C1 segment of cervical spinal cord (tissue), 14 donors: ENCODE results near the gene C5orf58.

ENCODE experiments used
- DNase-seq, 14 donors: peaks; one replicate each; lab custom pipeline; 2025; lab: John Stamatoyannopoulos, UW

Gene C5orf58

GRCh38 chr5:170280011-170280493 is 47.3 kb downstream of the C5orf58 start:
- no peak for DNase-seq

DNA sequence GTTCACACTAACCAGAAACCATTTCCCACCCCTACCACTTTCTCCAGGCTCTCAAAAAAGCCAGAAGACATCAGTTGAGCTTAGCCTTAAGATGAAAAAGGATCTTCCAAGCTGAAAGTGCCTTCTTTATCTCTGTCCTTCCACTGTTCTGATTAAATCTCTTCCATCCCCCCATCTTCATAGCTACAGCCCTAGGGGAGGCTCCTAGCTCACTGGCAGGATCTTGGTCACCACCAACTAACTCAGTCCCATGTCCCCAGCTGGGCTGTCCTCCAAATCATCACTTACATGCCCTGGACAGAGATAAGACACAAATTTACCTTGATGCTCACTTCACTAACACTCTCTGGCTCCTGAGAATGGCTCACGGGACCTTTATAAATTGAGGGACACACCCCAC is 50.5 kb downstream of the C5orf58 start:
- DNase-seq: no peak

DNA sequence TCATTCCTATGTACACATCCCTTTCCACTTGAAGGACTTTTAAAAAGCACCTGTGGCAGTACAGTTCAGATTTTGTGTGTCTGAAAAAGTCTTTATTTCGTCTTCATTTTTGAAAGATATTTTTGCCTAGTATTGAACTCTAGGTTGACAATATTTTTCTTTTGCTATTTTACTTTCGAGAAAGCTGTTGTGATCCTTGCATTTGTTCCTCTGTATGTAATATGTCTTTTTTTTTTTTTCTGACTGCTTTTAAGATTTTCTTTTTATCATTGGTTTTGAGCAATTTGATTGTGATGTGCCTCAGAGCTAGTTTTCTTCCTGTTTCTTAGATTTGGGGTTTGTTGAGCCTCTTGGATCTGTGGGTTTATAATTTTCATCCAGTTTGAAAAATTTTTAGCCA is 51.4 kb downstream of the C5orf58 start:
- DNase-seq: no peak

DNA sequence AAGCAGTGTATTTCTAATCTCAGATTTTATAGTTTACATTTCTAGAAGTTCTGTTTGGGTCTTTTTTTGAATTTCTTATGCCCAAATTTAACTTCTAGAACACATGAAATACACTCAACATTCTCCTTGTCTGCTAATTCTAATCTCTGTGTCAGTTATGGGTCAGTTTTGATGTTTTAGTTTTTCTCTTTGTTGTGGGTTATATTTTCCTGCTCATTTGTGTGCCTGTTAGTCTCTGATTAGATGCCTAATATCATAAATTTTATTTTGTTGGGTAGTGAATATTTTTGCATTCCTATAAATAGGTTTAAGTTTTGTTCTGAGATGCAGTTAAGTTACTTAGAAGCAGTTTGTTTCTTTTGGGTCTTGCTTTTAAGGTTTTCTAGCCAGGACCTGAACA is 52.4 kb downstream of the C5orf58 start:
- DNase-seq: no peak

GRCh38 chr5:170286386-170286925 is 53.7 kb downstream of the C5orf58 start:
- DNase-seq: no peak

DNA sequence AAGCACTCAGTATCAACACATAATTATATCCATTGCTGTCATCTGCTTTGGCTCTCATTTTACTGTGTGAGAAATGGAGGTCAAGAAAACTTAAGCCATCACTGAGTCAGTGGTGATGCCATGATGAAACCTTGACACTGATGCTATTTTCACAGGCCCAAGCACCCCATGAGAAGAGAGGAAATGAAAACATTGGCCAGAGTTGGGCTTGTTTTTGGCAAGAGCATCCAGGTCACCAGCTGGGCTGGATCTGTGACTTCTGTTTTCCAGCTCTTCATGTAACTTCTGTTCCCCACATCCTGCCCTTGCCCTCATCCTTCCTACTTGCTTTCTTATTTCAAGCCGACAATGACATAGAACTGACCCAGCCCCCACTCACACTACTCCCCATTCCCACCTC is 54.7 kb downstream of the C5orf58 start:
- DNase-seq: peak in 1 of 14 donors; percentile 6

- DNase-seq: no peak
These were observed 55.4 kb downstream of the C5orf58 start for GRCh38 chr5:170288151-170288550.

GRCh38 chr5:170288551-170288950 is 55.8 kb downstream of the C5orf58 start:
- DNase-seq: no peak

DNA sequence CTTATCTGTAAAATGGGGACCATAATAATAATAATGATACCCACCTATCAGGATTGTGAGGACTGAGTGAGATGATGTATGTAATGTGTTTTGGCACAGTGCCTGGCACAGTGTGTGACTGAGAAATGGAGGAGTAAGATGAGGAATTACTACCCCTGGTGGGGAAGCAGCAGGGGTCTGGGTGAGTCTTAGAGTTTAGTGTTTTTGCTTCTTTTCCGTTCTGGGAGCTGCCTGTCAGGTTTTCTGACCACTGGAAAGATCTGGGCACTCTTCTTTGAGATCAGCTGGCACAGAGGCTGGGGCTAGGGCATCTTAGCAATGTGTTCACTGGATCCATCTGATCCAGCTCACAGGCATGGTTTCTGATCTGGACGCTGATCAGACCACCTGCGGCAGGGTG is 56.3 kb downstream of the C5orf58 start:
- DNase-seq: no peak

DNA sequence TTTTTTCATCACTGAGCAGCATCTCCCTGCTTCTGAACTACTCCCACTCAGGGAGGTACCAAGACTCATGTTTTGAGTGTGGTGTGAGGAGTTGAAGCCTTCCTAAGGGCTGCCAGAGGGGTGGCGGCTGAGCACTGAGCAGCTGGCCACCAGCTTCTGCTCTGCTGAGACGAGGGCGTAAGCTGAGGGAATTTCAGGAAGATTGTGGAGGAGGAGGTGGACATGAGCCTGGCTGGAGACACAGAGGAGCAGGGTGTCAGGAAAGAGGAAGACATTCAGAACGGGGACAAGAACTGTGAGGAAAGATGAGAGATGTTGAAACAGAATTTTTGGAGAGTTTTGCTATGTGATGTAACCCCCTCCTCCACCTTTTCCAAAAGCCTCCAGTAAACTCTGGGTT is 57.0 kb downstream of the C5orf58 start:
- no peak for DNase-seq

DNA sequence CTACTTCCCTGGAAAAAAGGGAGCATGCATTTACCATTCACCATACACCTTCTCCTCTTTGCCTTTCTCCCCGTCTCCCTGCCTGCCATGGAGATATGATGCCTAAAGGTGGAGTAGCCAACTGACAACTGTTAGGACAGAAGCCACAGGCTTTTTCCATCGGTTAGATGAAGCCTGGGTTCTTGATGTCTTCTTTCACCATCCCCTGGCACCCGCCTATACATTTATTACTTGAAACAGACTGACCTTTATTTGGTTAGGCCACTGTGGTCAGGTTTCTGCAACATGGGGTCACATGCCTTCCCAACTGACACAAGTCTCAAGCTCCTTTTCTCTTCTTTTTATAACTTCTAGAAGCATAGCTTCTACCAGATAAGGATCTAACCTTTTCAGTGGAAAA is 57.7 kb downstream of the C5orf58 start:
- DNase-seq: no peak

GRCh38 chr5:170292179-170293104 is 59.7 kb downstream of the C5orf58 start:
- no peak for DNase-seq

DNA sequence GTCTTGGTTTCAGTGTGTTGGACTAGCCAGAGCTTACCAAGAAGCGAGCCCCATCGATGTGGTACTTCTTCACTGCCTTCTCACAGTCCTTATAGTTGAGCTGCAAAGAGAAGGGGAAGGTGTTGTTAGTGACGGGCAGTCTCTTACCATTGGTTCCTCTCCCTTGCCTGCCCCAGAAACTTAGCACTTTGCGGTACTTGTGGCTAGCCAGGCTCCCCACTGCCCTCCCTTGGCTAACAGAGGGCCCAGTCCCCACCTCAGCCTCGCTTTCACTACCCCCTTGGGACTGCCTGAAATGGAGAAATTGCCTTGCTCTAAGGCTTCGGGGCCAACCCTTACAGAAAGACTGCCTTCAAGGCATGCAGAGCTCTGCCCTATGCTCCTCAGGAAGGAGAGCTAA is 60.5 kb downstream of the C5orf58 start:
- DNase-seq: peak in 9 of 14 donors; percentile 14 to 61 (median 43)

GRCh38 chr5:170294057-170294456 is 61.3 kb downstream of the C5orf58 start:
- DNase-seq: no peak

DNA sequence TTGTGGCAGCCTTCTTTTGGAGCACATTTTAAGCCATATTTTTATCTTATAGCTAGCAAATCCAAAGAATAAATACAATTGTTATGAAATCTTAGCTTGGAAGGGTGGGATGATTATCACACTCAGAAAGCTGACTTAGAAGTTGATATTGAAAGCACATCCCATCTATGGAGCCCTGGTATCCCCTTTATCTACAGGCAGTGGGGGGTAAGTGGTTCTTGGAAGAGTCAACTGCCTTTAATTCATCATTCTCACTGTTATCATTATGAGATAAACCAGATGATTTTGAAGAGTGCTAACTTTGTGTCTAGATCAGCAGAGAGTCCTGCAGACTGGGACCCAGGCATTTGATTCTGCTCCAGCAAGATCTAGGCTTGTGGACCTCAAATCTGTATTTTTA is 61.8 kb downstream of the C5orf58 start:
- DNase-seq: no peak
